Effector memory CD8-positive, alpha-beta T cell (primary cell): ENCODE results near the gene SEMA3E.

Source experiments
- ATAC-seq: fragments of 150-1000 bp; cut with Tn5 transposase; replicated peaks from 2 replicates; pipeline ENCODE4 v1.10.0; 2021; ENCODE audit warnings: mild to moderate bottlenecking, moderate library complexity
- DNase-seq, 3 experiments: peaks; one replicate each; pipeline ENCODE4 v3.0.0; 2021
- H3K27ac Mint-ChIP-seq, 2 donors: one replicate each; pipeline ENCODE4 v1.8.0; 2022; ENCODE audit warnings: mild to moderate bottlenecking in 2 of 2, mixed read lengths in 2 of 2, moderate library complexity in 2 of 2
- H3K27me3 Mint-ChIP-seq, 2 donors: one replicate each; pipeline ENCODE4 v1.8.0; 2022; ENCODE audit warnings: mixed read lengths in 2 of 2
- H3K36me3 Mint-ChIP-seq: one replicate; pipeline ENCODE4 v1.8.0; 2022; ENCODE audit warnings: mild to moderate bottlenecking, moderate library complexity, mixed read lengths; ENCODE audit not compliant: insufficient read depth
- H3K4me1 Mint-ChIP-seq, 2 donors: one replicate each; pipeline ENCODE4 v1.8.0; 2022; ENCODE audit warnings: low read depth in 2 of 2, mixed read lengths in 2 of 2
- H3K4me3 Mint-ChIP-seq, 2 donors: one replicate each; pipeline ENCODE4 v1.8.0; 2022; ENCODE audit warnings: mild to moderate bottlenecking in 2 of 2, mixed read lengths in 2 of 2, moderate library complexity in 2 of 2
- H3K9me3 Mint-ChIP-seq, 2 donors: one replicate each; pipeline ENCODE4 v1.8.0; 2022; ENCODE audit warnings: mixed read lengths in 2 of 2

Gene SEMA3E

GRCh38 chr7:83524277-83525075 lies 124.5 kb downstream of the SEMA3E start:
- Mint-ChIP-seq H3K27ac (no peak overlapping the region), H3K36me3 (no peaks in the 10 kb centered on the region), H3K27me3 (no peaks in the 10 kb centered on the region), H3K4me1 (no peaks in the 10 kb centered on the region), H3K9me3 (peaks cover 7 to 14% of the 10 kb centered on the region in 2 donors), H3K4me3 (no peak overlapping the region)
- ATAC-seq (no peak), DNase-seq (no peak)

DNA sequence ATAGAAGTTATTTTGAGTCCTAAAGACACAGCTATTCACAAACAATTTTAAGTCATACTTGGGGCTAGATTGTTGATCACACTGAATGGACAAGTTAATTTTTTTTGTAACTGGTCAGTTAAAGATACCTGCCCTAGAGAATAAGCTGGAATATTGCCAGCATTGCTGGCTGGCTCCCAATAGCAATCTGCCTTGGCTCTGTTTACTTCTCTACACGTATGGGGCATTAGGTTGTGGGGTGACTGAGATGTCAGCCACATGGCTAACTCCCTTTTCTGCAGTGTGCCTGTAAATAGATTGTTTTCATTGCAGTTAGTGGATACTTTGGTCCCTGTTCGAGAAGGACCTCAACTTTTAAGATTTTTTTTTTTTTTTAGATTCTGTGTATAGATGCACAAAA lies 128.2 kb downstream of the SEMA3E start:
- H3K4me3 Mint-ChIP-seq: no peak overlapping the region
- ATAC-seq: no peak
- no peaks in the 10 kb centered on the region for H3K36me3 Mint-ChIP-seq

DNA sequence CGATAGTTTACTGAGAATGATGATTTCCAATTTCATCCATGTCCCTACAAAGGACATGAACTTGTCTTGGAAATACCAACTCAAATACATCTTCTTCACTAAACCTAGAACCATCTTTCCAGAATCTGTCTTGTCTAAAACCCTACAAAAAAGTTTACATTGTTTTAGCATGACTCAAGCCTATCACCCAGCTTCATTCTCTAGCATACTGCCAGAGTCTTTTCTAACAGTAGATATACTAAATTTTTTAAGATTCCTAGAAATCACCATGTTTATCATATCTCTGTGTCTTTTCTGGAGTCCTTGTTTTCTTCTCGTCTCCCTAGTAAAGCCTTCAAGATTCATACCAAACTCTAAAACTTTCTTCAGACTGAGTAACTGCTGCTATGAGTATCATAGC lies 129.7 kb downstream of the SEMA3E start:
- Mint-ChIP-seq H3K4me1 (no peaks in the 10 kb centered on the region), H3K27me3 (no peaks in the 10 kb centered on the region), H3K36me3 (no peaks in the 10 kb centered on the region), H3K4me3 (no peak overlapping the region), H3K27ac (no peak overlapping the region), H3K9me3 (peaks cover 10 to 28% of the 10 kb centered on the region in 2 donors)
- ATAC-seq: no peak
- DNase-seq: no peak

More for the DNA sequence above, 128.2 kb downstream of the SEMA3E start:
- DNase-seq: no peak
- Mint-ChIP-seq H3K27ac (no peak overlapping the region), H3K27me3 (no peaks in the 10 kb centered on the region), H3K9me3 (peaks cover 14 to 28% of the 10 kb centered on the region in 2 donors), H3K4me1 (no peaks in the 10 kb centered on the region)

DNA sequence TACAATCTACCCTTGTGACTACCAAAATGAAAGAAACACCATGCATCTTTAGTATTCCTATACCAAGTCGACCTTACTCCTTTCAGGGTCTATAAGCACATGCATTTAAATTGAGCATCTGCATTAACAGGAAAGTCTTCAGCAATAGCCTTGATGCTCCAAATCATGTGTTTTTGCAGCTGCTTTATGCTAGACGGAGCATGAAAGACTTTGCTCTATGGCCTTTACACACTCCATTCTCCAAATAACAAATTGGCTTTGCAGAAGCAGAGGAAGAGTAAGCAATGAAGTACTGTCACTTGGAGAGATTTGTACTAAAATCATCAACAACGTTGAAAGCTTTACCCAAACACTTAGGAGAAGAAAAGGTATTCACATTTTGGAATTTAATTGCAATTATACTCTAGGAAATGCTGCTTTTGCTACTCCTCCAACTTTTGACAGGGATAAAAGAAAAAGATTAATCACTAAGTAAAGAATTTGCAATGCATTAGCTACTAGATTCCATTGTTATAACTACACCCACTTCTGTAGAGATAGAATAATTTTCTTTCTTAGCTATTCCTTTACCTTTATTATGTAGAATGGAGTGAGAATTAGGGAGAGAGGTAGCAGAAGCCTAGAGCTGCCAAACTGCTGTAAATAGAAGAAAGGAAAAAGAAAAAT lies 131.8 kb downstream of the SEMA3E start:
- no peak for ATAC-seq
- Mint-ChIP-seq H3K27me3 (no peaks in the 10 kb centered on the region), H3K4me1 (no peaks in the 10 kb centered on the region), H3K36me3 (no peaks in the 10 kb centered on the region), H3K4me3 (no peak overlapping the region), H3K27ac (no peak overlapping the region), H3K9me3 (peaks cover 10 to 13% of the 10 kb centered on the region in 2 donors)
- DNase-seq: no peak

DNA sequence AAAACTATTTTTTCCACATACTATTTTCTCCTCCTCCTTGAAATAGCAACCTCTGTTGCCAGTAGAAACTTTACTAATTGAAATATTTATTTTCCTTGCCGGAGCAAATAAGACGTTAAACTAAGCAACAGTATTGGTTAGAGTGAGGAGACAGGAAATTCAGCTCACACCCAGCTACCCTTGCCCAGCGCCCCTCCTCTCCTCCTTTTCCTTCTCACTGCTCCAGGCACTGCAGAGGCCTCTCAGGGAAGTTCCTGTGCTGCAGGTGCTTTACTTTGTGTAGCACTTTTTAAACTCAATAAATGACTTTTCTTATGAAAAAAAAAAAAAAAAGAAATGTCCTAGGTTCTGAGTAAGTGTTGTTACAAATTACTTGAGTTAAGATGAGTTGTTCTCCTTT lies 134.0 kb downstream of the SEMA3E start:
- DNase-seq: no peak
- Mint-ChIP-seq H3K36me3 (no peaks in the 10 kb centered on the region), H3K4me3 (no peak overlapping the region), H3K27me3 (no peaks in the 10 kb centered on the region), H3K9me3 (peaks cover 7 to 20% of the 10 kb centered on the region in 2 donors), H3K4me1 (no peaks in the 10 kb centered on the region), H3K27ac (no peak overlapping the region)
- no peak for ATAC-seq

DNA sequence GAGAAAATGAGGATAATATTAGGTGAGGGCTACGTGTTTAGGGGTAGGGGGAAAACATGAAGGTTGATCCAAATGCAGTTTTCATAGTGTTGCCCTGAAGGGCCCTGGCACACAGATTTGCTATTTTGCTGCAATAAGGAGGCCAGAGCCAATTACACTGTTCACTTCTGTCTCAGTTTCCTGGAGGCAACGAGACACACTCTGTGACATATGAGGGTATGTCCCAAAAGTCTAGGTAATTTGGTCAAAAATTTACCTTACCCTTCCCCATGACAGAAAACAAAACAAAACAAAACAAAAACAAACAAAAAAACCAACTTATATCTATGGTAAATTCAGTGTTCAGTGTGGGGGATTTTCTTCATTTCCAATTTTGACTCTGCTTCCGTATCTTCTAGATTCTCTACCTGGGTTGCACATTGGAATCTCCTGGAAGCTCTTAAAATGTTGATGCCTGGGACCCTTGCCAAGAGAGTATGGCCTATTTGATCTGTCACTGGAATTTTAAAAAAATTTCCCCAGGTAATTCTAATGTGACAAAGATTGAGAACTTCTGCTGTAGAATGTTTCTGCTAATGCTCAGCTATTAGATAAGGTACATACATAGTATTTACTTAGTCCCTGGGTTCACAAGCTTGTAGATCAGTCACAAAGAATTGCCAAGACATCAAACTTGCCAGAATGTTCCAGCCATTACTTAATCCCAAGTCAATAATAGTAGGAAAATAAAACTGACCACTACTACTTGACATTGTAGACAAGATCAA lies 139.5 kb downstream of the SEMA3E start:
- Mint-ChIP-seq H3K9me3 (peaks cover 3 to 7% of the 10 kb centered on the region in 2 donors), H3K4me1 (no peaks in the 10 kb centered on the region), H3K27ac (no peak overlapping the region), H3K27me3 (no peaks in the 10 kb centered on the region), H3K36me3 (no peaks in the 10 kb centered on the region), H3K4me3 (no peak overlapping the region)
- DNase-seq (no peak), ATAC-seq (no peak)

- Mint-ChIP-seq H3K9me3 (peaks cover 5 to 10% of the 10 kb centered on the region in 2 donors), H3K36me3 (no peaks in the 10 kb centered on the region), H3K4me1 (no peaks in the 10 kb centered on the region), H3K27me3 (no peaks in the 10 kb centered on the region), H3K27ac (no peak overlapping the region), H3K4me3 (no peak overlapping the region)
- DNase-seq: no peak
- ATAC-seq: no peak
These were observed 144.6 kb downstream of the SEMA3E start for GRCh38 chr7:83504330-83504729.

DNA sequence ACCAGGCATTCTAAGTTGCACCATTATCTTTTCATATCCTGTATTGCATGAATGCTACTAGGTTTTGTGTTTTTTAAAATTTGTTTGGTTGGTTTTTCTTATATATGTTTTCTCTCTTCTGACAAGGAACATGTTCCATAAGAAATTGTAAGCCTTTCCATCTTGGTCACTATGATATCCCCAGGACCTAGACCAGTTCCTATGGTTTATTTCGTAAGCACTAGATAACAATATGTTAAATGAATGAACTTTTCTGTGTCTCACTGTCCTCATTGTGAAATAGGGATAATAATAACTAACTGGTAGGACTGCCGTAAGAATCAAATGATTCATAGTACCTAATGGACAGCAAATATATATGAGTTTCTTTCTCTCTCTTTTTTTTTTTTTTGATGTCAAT lies 146.3 kb downstream of the SEMA3E start:
- Mint-ChIP-seq H3K9me3 (peaks cover 5 to 10% of the 10 kb centered on the region in 2 donors), H3K27ac (no peak overlapping the region), H3K4me1 (no peaks in the 10 kb centered on the region), H3K36me3 (no peaks in the 10 kb centered on the region), H3K27me3 (no peaks in the 10 kb centered on the region), H3K4me3 (no peak overlapping the region)
- ATAC-seq: no peak
- no peak for DNase-seq

- Mint-ChIP-seq H3K4me1 (no peaks in the 10 kb centered on the region), H3K27me3 (no peaks in the 10 kb centered on the region)
These were observed 154.3 kb downstream of the SEMA3E start for GRCh38 chr7:83494683-83495082.

DNA sequence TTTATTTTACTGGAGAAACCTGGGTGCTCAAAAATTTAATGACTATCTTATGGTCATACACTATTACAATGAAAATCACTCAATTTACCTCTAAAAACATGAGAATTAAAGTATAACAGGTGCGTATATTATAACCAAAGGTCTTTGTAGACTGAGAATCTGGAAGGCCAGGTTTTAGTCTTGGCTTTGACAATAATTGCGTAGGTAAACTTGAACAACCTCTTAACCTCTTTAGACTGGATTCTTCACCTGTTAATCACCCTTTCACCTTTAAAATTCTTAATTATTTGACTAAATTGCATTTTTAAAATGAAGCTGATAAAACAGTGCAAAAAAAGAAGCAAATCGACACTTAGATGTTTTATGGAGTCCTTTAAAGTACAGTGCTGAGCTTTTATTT lies 156.1 kb downstream of the SEMA3E start:
- Mint-ChIP-seq H3K36me3 (no peaks in the 10 kb centered on the region), H3K27ac (no peak overlapping the region), H3K27me3 (no peaks in the 10 kb centered on the region), H3K4me1 (no peaks in the 10 kb centered on the region), H3K9me3 (peaks cover 11 to 13% of the 10 kb centered on the region in 2 donors), H3K4me3 (no peak overlapping the region)
- DNase-seq (no peak), ATAC-seq (no peak)

More at GRCh38 chr7:83494683-83495082, 154.3 kb downstream of the SEMA3E start:
- Mint-ChIP-seq H3K27ac (no peak overlapping the region), H3K4me3 (no peak overlapping the region), H3K9me3 (peaks cover 0 to 4% of the 10 kb centered on the region in 2 donors), H3K36me3 (no peaks in the 10 kb centered on the region)
- ATAC-seq (no peak), DNase-seq (no peak)

- Mint-ChIP-seq H3K4me3 (no peak overlapping the region), H3K27me3 (no peaks in the 10 kb centered on the region), H3K27ac (no peak overlapping the region), H3K4me1 (no peaks in the 10 kb centered on the region), H3K36me3 (no peaks in the 10 kb centered on the region), H3K9me3 (peaks cover 23 to 35% of the 10 kb centered on the region in 2 donors)
- ATAC-seq (no peak), DNase-seq (no peak)
These were observed 161.1 kb downstream of the SEMA3E start for GRCh38 chr7:83487801-83488200.

DNA sequence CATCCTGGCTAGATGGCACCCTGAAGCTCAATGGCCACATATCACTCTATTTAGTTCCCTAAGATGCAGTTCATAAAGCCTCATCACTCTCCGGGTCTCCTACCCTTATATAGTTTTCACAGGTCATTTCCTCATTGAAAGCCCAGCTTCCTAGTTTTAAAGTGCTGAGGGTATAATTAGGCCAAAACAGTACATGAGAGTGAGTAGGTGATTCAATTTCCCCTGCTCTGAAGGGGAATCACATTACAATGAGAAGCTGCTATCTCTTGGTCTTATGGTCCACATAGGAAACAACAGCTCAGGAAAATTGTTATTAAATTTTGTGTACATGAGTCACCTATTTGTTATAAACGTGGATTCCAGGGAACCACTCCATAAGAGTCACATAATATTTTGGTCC lies 162.0 kb downstream of the SEMA3E start:
- Mint-ChIP-seq H3K36me3 (no peaks in the 10 kb centered on the region), H3K9me3 (peaks cover 26 to 35% of the 10 kb centered on the region in 2 donors), H3K4me1 (no peaks in the 10 kb centered on the region), H3K27me3 (no peaks in the 10 kb centered on the region), H3K4me3 (no peak overlapping the region), H3K27ac (no peak overlapping the region)
- DNase-seq (no peak), ATAC-seq (no peak)

DNA sequence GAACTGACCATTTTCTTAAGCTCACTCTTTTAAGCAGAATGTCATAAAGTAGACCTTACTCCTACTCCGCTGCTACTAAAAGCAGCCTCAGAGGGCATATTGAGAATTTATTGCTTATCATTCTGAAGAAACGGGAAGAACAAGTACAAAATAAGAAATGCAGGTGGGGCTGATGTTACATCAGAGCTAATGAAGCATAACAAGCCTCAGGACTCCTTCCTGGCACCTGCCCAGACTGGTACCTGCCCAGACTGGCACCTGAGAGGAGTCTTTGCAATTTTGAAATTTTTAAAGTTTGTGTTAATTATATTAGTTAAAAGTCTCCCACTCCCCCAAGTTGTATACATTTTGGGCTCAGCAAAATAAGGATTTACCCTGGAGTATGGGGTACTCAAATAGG lies 162.4 kb downstream of the SEMA3E start:
- no peak overlapping the region for H3K4me3 Mint-ChIP-seq
- no peak for ATAC-seq
- no peak for DNase-seq
- no peaks in the 10 kb centered on the region for H3K36me3 Mint-ChIP-seq
- H3K27ac Mint-ChIP-seq: no peak overlapping the region
- H3K27me3 Mint-ChIP-seq: no peaks in the 10 kb centered on the region
- H3K9me3 Mint-ChIP-seq: peaks cover 27 to 35% of the 10 kb centered on the region in 2 donors
- no peaks in the 10 kb centered on the region for H3K4me1 Mint-ChIP-seq
